GM21576 (cell line): ENCODE data around the gene ENTPD8.

ENCODE experiments used
- ATAC-seq: cut with Tn5 transposase; IDR thresholded peaks from one replicate; pipeline ENCODE4 v1.9.1; 2021; ENCODE audit warnings: mild to moderate bottlenecking, moderate library complexity; ENCODE audit not compliant: unreplicated experiment

ENTPD8 gene

DNA sequence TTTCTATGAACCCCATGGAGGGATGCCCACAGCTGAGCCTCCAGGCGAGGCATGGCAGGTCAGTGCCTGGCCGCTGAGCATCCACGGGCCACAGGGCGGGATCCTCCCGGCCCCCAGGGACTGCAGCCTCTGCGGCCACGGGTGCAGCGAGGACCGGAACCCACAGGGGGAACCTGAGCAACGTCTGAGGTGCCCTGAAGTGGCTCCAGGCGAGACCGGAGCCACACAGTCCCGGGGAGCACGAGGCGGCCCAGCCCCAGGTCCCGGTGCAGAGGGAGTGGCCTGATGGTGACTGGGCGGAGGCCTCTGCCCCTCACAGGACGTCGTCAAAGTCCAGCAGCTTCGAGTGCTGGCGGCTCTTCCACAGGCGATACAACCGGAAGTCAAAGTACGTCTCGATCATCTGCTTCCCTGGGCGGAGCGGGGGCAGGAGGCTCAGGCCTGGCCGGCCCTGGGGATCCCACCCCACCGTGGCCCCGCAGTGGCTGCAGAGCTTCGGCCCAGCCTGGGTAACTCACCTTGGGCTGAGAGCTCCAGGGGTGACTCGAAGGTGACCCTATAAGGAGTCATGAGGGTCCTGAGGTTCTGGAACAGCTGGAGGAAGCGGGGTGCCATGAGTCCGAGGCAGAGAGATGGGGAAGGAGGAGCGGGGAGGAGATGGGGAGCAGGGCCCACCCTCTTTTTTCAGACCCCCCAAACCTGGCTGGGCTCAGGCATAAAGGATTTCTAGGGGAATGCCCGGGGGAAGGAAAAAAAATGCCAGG is 8.1 kb upstream of the ENTPD8 start:
- ATAC-seq: no peak

DNA sequence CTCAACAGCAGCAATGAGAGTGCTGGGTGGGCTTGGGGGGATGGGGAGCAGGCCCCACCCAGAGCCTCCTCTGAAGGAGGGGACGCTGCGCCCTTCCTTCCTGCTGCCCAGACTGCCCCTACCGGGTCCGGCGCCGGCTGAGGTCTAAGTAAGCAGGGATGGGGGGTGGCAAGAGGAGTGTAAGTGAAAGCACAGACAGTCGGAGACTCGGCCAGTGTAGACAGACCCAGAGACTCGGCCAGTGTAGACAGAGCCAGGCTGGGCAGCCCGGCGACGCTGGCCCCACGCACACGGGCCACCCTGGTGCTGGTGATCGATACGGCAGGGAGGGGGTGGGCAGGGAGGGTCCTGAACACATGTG is 7.4 kb upstream of the ENTPD8 start:
- no peak for ATAC-seq

DNA sequence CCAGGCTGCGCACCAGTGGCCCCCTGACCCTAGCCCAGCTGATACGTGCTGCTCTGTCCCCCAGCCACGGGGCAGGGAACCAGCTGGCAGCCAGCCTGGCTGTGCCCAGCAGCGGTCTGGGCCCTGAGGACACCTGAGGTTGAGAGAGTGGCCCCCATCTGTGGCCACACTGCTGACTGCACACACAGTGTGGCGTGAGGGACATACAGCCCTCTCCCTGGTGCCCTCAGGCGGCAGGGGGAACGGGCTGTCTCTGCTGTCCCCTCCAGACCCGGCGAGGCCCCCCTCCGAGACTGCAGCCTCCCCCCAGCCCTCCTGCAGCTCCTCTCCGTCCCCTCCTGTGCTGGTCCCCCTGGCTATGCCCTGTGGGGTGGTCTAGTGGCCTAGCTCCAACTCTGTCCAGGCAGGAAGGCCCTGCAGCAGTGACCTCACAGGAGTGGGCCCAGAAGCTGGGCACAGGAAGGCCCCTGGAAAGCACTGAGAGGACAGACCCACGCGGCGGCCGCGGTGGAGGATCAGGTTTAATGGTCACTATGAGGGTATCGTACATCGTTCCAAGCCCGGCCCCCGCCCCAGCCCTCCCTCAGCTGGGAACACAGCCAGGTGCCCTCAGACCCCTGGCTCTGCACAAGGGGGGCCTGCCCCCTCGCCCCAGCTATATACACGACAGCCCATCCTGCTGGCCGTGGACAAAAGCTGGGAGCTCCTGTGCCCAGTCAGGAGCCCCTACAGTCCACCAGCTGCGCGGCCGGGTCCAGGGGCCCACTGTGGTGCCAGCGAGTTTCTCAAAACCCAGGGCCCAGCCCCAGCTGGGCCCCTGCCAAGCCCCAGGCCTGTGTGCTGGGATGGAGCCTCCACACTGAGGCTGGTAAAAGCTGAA is 6.8 kb upstream of the ENTPD8 start:
- ATAC-seq: no peak

DNA sequence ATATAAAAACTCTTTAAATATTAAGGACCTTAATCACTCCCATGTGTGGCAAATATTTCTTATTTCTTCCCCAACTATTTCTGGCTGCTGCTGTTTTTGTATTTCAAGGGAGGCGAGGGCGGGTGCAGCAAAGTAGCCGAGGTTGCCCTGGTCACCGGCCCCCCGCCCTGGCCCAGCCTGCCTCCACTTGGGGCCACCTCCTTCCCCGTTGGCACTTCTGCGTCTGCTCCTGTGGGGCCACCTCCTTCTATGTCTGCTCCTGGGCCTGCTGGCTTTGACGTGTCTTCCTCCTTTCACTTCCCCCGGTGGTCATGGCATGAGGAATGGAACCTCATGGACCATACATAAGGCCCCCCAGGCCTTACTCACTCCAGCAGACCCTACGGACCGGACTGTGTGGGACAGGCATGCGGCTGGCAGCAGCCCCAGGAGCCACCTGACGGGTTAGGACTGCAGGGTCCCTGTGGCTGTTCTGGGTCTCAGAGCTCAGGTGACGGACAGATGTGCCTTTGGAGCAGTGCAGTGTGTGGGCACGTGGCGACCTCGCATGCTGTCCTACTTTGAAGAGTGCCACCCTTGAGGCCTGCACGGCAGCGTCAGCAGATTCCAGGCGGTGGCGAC is 5.8 kb upstream of the ENTPD8 start:
- ATAC-seq: no peak

DNA sequence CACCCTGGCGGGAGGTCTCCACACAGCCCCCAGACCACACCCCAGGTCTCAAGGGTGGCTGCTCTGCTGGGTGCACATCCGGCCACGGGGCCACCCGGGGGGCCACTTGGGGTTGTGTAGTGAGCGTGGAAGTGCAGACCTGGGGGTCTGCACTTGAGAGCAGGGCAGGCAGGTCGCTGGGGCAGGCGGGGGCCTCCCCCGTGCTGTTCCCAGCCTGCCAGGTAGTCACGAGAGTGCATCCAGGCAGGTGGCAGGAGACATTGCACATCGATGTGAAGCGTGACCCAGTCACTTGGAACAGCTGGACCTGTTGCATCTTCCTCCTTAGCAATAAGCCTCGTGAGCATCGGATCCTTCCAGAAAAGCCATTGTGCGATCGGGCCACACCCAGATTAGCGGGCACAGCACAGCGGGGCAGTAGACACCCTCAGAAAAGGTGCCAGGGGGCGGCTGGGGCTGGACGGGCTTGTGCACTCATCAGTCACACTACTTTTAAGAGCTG is 4.8 kb upstream of the ENTPD8 start:
- no peak for ATAC-seq

DNA sequence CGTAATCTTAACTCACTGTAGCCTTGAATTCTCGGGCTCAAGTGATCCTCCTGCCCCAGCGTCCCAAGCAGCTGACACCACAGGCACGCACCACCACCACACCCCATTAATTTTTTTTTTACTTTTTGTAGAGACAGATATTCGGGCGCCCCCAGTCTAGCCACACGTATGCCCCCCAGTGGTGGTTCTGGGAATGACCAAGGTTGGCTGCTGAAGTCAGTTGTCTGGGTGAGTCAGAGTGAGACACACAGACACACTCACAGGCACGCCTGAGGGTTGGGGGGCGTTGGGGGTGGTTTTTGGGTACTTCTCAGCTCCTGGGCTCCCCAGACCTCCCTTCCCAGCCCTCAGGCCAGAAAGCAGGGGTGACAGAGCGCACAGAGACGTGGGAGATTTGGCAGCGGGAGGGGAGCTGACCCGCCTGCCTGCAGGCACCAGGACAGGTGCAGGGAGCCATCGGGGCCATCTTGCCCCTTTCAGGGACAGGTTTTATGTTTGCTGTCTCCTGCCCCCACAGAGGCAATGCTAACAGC is 4.2 kb upstream of the ENTPD8 start:
- peak; percentile 55 for ATAC-seq

DNA sequence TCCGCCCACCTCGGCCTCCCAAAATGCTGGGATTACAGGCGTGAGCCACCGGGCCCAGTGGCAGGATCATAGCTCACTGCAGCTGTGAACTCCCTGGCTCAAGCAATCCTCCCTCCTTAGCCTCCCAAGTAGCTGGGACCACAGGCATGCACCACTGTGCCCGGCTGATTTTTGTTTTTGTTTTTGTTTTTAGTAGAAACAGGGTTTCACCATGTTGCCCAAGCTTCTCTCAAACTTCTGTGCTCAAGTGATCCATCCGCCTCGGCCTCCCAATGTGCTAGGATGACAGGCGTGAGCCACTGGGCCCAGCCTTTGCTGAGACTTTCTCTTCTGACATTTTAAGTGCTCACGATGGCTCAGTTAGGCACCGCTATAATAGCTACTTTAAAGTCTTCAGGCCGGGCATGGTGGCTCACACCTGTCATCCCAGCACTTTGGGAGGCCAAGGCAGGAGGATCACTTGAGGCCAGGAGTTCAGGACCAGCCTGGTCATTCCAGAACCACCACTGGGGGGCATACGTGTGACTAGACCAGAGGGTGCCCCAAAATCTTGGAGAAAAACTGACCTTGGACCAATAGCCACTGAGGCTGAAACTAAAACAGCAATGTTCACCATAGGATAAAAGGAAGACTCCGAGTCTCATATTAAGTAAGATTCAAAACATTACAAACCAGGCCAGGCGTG is 3.1 kb upstream of the ENTPD8 start:
- no peak for ATAC-seq

DNA sequence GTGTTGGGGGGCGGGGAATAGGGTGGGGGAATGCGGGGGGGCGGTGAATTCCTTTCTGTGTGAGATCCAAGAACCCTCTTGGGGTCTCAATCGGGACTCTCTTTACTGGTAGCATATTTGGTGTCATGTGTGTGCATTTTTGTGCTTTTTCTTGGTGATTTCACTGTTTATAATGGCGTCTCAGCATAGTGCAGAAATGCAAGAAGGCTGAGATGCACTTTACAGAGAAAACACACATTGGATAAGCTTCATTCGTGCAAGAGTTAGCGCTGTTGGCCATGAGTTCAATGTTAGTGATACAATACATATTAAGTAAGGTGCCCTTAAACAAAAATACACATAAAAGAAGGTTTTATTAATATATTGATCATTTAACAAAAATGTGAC is 771 bp upstream of the ENTPD8 start:
- no peak for ATAC-seq

DNA sequence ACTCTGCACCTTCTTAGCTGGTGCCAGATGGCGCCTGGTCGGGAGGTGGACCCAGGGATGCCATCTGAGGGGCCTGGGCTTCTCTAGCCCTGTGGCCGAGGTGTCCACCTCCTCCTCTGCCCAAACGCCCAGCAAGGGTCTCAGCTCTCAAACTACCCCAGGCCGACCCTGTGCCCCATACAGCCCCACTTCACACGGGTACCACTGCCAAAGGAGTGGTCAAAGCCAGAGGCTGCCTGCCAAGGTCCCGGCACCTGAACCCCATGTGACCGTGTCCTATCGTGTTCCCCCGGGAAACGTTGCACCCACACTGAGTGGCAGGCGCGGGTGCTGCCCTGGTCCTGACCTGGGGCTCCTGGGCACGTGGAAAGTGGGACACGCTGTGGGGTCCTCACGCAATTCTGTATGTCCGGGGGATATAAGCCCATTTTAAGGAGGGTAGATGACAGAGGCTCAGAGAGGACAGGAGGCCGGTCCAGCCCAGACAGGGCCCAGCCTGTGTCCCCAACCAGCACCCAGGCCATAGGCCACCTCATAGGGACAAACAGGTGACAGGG is 1.9 kb downstream of the ENTPD8 start:
- no peak for ATAC-seq

DNA sequence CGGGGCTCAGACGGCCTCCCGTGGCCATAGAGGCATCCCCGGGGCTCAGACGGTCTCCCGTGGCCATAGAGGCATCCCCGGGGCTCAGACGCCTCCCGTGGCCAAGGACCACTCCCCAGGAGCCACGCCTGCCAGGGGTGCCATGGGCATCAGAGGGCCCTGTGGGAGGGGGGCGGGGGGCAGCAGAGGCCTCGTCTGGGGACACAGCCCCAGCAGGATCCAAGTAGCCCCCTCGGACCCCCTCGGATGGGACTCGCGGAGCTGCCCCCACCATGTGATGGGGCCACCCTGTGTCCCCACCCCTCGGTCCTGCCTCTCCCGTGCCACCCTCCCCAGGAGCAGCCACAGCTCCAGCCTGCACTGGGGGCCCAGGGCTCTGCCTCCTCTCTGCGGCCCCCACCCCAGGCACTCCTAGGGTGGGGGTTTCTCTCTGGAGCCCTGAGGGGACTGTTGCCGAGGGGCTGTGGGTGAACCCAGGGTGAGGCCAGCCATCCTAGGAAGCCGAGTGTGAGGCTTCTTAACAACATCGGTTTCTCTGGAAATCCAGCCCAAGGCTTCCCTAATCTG is 2.5 kb downstream of the ENTPD8 start:
- ATAC-seq: no peak

DNA sequence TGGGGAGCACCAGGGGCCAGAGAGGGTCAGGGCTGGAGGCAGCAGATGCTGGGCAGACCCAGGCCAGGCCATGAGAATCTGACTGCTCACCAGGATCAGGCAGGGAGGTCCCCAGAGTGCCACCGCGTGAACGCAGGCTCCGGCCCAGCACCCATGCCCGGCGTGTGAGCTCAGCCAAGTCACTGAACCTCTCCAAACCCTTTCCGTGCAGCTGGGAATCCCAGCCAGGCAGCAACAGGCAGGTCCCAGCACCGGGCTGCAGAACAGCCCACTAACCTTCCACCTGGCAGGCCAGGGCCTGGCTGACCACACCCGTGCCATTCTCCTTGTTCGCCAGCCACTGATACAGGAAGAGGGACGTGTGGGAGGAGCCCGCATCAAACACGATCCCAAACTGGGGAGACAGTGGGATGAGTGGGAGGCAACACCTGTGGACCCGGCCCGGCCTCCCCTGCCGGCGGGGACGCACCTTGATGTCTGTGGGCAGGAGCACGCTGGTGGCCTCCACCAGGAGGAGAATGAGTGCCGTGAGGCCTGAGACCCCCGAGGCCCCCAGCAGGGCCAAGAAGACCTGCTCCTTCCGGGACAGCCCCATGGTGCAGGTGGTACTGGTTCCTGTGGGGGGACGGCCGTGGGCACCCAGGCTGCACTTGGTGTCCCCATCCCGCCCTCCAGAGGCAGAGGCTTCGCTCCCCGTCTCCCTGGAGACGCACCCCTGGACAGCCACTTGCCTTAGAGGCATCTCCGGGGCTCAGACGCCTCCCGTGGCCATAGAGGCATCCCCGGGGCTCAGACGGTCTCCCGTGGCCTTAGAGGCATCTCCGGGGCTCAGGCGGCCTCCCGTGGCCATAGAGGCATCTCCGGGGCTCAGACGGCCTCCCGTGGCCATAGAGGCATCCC is 3.2 kb downstream of the ENTPD8 start:
- no peak for ATAC-seq

DNA sequence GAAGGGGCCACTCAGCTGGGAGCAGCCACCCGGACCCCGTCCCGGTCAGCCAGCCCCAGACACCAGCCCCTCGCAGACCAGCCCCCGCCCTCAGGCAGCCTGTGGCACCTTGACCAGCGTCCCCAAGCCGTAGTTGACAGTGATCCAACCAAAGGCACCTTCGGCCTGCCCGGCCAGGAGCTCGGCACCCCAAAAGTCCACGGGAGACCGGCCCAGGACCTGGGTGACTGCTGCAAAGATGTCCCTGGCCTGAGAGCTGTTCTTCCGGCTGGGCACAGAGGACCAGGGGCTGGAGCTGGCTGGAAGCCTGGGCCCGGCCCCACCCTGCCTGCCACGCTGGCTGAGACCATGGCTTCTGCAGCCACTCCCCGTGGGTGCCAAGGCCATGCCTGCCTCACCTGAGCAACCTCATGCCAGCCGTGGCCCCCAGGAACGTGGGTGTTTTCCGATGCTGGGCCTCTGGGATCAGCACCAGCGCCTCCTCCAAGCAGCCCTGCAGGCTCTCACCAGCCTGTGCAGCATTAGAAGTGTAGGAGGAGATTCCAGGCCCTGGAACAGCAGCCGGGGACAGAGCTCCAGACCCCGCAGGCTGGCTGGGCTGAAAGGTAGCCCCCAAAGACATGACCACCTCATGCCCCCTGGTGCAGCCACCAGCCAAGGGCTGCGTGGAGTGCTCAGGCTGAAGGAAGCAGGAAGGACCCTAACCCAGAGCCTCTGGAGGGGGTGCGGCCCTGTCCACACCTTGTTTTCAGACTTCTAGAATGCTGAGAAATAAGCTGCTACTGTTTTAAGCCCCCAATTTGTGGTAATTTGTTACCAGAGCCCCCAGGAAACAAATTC is 4.2 kb downstream of the ENTPD8 start:
- no peak for ATAC-seq

DNA sequence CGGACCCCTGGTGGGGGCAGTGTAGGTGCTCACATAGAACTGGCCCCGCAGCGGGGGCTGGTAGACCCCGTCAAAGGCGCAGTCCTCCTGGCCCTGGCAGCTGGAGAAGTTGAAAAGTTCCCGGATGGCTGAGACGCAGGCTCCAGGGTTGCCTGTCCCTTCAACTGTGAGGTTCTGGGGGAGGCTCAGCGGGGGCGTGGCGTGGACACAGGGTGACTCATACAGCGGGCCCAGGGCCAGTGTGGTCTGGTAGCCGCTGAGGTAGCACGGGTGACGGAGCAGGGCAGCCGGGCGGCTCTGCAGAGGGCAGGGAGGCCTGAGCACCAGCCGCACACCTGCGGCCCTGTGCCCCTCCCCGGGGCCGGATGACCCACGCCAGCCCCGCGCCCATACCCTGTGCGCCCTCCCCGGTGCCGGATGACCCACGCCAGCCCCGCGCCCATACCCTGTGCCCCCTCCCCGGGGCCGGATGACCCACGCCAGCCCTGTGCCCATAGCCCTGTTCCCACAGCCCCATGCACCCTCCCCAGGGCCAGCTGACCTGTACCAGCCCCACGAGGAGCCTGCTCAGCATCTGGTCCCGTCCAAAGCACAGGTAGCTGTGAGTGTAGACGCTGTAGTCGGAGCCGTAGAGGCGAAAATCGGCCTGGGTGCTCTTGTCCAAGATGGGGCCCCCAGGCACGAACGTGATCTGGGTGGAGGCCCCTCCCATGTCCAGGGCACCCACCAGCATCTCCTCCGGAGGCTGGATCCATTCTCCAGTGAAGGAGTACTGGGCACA is 5.0 kb downstream of the ENTPD8 start:
- ATAC-seq: no peak

DNA sequence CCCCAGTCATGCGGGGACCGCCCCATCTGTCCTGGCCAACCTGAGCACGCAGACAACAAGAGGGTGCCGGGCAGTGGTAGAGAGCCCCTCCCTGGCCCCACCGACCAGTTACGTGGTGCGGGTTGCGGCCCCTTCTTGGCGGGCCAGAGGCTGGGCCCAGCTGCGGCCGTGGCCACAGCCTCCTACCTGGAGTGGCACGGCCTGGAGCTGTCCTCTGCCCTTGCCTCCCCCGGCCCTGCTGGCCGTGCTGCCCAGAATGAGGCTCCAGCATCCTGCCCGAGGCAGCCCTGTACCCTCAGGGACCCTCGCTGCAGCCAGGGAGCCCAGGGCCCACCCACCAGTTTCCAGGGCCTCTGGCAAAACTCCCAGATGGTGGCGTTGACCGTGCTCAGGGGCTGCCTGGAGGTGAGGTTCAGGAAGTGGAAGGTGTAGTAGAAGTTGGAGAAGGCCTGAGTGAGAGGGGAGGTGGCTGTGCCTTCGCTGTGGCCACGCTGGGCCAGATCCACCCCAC is 5.7 kb downstream of the ENTPD8 start:
- no peak for ATAC-seq

DNA sequence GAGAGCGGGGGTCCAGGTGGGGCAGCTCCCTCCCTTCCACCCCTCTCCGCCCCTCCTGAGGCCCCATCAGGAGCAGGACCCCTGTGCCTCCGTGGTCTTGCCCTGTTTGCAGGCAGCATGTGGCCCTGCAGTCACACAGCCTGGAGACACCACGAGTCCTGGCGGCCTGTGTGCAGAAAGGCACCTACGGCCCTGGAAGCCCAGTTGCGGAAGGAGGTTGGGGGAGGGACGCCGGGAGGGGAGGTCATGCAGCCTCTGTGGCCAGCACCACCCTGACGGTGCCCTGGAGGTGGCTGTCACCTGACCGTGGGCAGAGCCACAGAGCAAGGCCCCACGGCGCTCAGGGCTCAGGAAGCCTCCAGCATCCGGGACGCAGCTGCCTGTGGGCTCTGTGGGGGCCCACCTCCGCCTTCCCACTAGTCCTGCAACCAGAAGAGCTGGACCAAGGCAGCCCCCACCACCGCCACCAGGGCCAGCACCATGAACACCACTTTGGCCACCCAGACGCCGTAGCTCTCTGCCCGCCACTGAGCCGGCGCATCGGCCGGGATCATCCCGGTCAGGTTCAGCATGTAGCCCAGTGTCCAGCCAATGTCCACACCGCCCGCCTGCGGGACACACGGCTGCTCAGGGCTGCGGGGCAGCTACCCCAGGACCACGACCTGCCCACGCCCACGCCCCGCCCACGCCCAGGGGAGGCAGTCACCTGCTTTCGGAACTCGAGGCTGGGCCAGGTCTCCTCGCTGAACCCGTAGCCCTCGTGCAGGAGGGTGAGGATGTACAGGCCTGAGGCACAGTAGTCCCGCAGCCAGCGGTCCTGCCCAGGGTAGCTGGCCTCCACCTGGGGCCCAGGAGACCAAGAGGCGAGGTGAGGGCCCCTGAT is 6.4 kb downstream of the ENTPD8 start:
- no peak for ATAC-seq

DNA sequence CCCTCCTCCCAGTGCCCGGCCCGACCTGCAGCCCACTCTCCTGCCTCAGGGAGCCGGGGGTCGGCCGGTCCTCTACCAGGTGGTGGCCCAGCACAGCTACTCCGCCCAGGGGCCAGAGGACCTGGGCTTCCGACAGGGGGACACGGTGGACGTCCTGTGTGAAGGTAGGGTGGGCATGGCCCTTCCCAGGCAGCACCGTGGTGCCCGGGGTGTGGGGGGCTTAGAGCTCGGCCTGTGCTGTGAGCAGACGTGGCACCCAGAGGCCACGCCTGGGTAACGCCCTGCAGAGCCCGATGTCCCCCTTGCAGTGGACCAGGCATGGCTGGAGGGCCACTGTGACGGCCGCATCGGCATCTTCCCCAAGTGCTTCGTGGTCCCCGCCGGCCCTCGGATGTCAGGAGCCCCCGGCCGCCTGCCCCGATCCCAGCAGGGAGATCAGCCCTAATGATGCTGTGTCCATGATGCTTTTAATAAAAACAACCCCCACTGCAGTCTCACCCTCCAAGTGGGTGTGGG is 7.2 kb downstream of the ENTPD8 start:
- ATAC-seq: no peak
